GM18526 (cell line): ENCODE measurements around the gene RIMBP2.

Experiments
- POLR2A ChIP-seq: IDR thresholded peaks from 3 replicates; pipeline ENCODE4 v1.6.1; 2011; ENCODE audit not compliant: insufficient read length; ENCODE audit errors: extremely low read depth

Gene RIMBP2

GRCh38 chr12:130683080-130683479 is 33.0 kb downstream of the RIMBP2 start:
- no peak for TF ChIP-seq POLR2A

- no peak for TF ChIP-seq POLR2A
Measured at GRCh38 chr12:130680451-130680990, 35.6 kb downstream of the RIMBP2 start.

- no peak for TF ChIP-seq POLR2A
Measured at GRCh38 chr12:130677957-130678558, 38.0 kb downstream of the RIMBP2 start.

- TF ChIP-seq POLR2A: no peak
Measured at GRCh38 chr12:130675791-130676190, 40.3 kb downstream of the RIMBP2 start.

- TF ChIP-seq POLR2A: no peak
Measured at GRCh38 chr12:130675121-130675520, 41.0 kb downstream of the RIMBP2 start.

GRCh38 chr12:130674676-130675075 is 41.4 kb downstream of the RIMBP2 start:
- TF ChIP-seq POLR2A: no peak

- TF ChIP-seq POLR2A: no peak
Measured at GRCh38 chr12:130673036-130673705, 42.9 kb downstream of the RIMBP2 start.

- no peak for TF ChIP-seq POLR2A
Measured at GRCh38 chr12:130672089-130672820, 43.8 kb downstream of the RIMBP2 start.

- TF ChIP-seq POLR2A: no peak
Measured at GRCh38 chr12:130671556-130671955, 44.5 kb downstream of the RIMBP2 start.

GRCh38 chr12:130669797-130670196 is 46.3 kb downstream of the RIMBP2 start:
- TF ChIP-seq POLR2A: no peak

GRCh38 chr12:130669205-130669557 is 46.9 kb downstream of the RIMBP2 start:
- no peak for TF ChIP-seq POLR2A

- no peak for TF ChIP-seq POLR2A
Measured at GRCh38 chr12:130668286-130669204, 47.6 kb downstream of the RIMBP2 start.

GRCh38 chr12:130667421-130667960 is 48.6 kb downstream of the RIMBP2 start:
- TF ChIP-seq POLR2A: no peak

- no peak for TF ChIP-seq POLR2A
Measured at GRCh38 chr12:130666645-130667044, 49.5 kb downstream of the RIMBP2 start.

- TF ChIP-seq POLR2A: no peak
Measured at GRCh38 chr12:130665753-130666152, 50.3 kb downstream of the RIMBP2 start.
